WTC11 (cell line): Measurements from ENCODE around the gene ALOXE3. TPM values are rescaled to one million over a fixed set of nuclear protein-coding genes. Genes with fewer than 3 reads are reported as not detected.

Experiments
- ATAC-seq: fragments of 200-7000 bp; cut with Tn5 transposase; 2 replicates; pipeline ENCODE4 v1.10.0; 2021; ENCODE audit warnings: mild to moderate bottlenecking, moderate library complexity
- CTCF ChIA-PET: fragments of 300-600 bp; sonication (Branson Sonifier 250); formaldehyde crosslinking; loops from one replicate; lab custom pipeline; 2021; ENCODE audit warnings: antibody characterized with exemption; lab: Charles Lee
- POLR2A ChIA-PET: fragments of 350-600 bp; sonication (Branson Sonifier 250); formaldehyde crosslinking; loops from one replicate; lab custom pipeline; 2021; ENCODE audit warnings: antibody characterized with exemption; lab: Charles Lee
- DNase-seq: peaks from one replicate; pipeline ENCODE4 v3.0.0; 2021; ENCODE audit warnings: low spot score
- H3K27ac Mint-ChIP-seq: 2 replicates; pipeline ENCODE4 v1.8.0; 2021; ENCODE audit warnings: mixed read lengths
- H3K27me3 Mint-ChIP-seq: 2 replicates; pipeline ENCODE4 v1.8.0; 2021; ENCODE audit warnings: low read depth, mild to moderate bottlenecking, moderate library complexity, mixed read lengths
- H3K36me3 Mint-ChIP-seq: 2 replicates; pipeline ENCODE4 v1.8.0; 2021; ENCODE audit warnings: mixed read lengths
- H3K4me1 Mint-ChIP-seq: 2 replicates; pipeline ENCODE4 v1.8.0; 2022; ENCODE audit warnings: mixed read lengths
- H3K4me3 Mint-ChIP-seq: 2 replicates; pipeline ENCODE4 v1.8.0; 2021; ENCODE audit warnings: mild to moderate bottlenecking, moderate library complexity, mixed read lengths
- H3K9me3 Mint-ChIP-seq: 2 replicates; pipeline ENCODE4 v1.8.0; 2021; ENCODE audit warnings: mixed read lengths
- CBFB ChIP-seq: sonication (generic); formaldehyde crosslinking; IDR thresholded peaks from 2 replicates; pipeline ENCODE4 v1.8.1; 2022; ENCODE audit warnings: mild to moderate bottlenecking, low read depth, missing genetic modification reagents
- NFATC4 ChIP-seq: fragments of 250-450 bp; sonication (Bioruptor Pico); IDR thresholded peaks from 2 replicates; pipeline ENCODE4 v1.9.0; 2021; ENCODE audit warnings: mild to moderate bottlenecking
- NFYB ChIP-seq: sonication (generic); formaldehyde crosslinking; conservative IDR thresholded peaks from 2 replicates; pipeline ENCODE4 v1.8.0; 2022; ENCODE audit warnings: low read depth, missing genetic modification reagents
- NR1H2 ChIP-seq: sonication (generic); formaldehyde crosslinking; IDR thresholded peaks from 2 replicates; pipeline ENCODE4 v1.9.0; 2021; ENCODE audit warnings: mild to moderate bottlenecking, moderate library complexity, missing genetic modification reagents
- RORB ChIP-seq: fragments of 250-450 bp; sonication (Bioruptor Pico); IDR thresholded peaks from 2 replicates; pipeline ENCODE4 v1.9.0; 2021; ENCODE audit warnings: mild to moderate bottlenecking
- SMAD4 ChIP-seq: sonication (generic); formaldehyde crosslinking; IDR thresholded peaks from 2 replicates; pipeline ENCODE4 v1.8.0; 2022; ENCODE audit warnings: mild to moderate bottlenecking, missing genetic modification reagents
- SOX15 ChIP-seq: fragments of 250-450 bp; sonication (Bioruptor Pico); IDR thresholded peaks from 2 replicates; pipeline ENCODE4 v1.9.0; 2021; ENCODE audit warnings: mild to moderate bottlenecking
- TCF7 ChIP-seq: sonication (generic); formaldehyde crosslinking; IDR thresholded peaks from 2 replicates; pipeline ENCODE4 v1.8.0; 2022; ENCODE audit warnings: mild to moderate bottlenecking, low read depth, missing genetic modification reagents, moderate library complexity
- ZNF219 ChIP-seq: sonication (generic); formaldehyde crosslinking; IDR thresholded peaks from 2 replicates; pipeline ENCODE4 v1.8.0; 2023; ENCODE audit warnings: missing genetic modification reagents, mild to moderate bottlenecking, borderline replicate concordance
- ZNF263 ChIP-seq: sonication (generic); formaldehyde crosslinking; IDR thresholded peaks from 2 replicates; pipeline ENCODE4 v1.8.1; 2022; ENCODE audit warnings: low read depth, mild to moderate bottlenecking, moderate library complexity, missing genetic modification reagents
- ZNF396 ChIP-seq: fragments of 250-450 bp; sonication (Bioruptor Pico); IDR thresholded peaks from 2 replicates; pipeline ENCODE4 v1.8.0; 2021; ENCODE audit warnings: mild to moderate bottlenecking, moderate library complexity, borderline replicate concordance
- total RNA-seq: library from RNA; stranded (reverse); gene quantifications from 3 replicates; pipeline ENCODE4 v1.2.3, GENCODE V29; 2021
- TF ChIP-seq, protein P1 (sequence below): fragments of 250-450 bp; sonication (Bioruptor Pico); IDR thresholded peaks from 2 replicates; pipeline ENCODE4 v1.8.0; 2021; ENCODE audit warnings: mild to moderate bottlenecking
- TF ChIP-seq, protein P2 (sequence below): sonication (generic); formaldehyde crosslinking; IDR thresholded peaks from 2 replicates; pipeline ENCODE4 v1.8.1; 2023; ENCODE audit warnings: mild to moderate bottlenecking, missing genetic modification reagents
- TF ChIP-seq, protein P3 (sequence below): sonication (generic); formaldehyde crosslinking; IDR thresholded peaks from 2 replicates; pipeline ENCODE4 v1.8.1; 2022; ENCODE audit warnings: low read depth, mild to moderate bottlenecking, moderate library complexity, missing genetic modification reagents, borderline replicate concordance
- TF ChIP-seq, protein P4 (sequence below): sonication (generic); formaldehyde crosslinking; conservative IDR thresholded peaks from 2 replicates; pipeline ENCODE4 v1.8.1; 2023; ENCODE audit warnings: mild to moderate bottlenecking, low read depth, missing genetic modification reagents, moderate library complexity
- TF ChIP-seq, protein P5 (sequence below): sonication (generic); formaldehyde crosslinking; conservative IDR thresholded peaks from 2 replicates; pipeline ENCODE4 v1.8.1; 2022; ENCODE audit warnings: mild to moderate bottlenecking, missing genetic modification reagents
- TF ChIP-seq, protein P6 (sequence below): sonication (generic); formaldehyde crosslinking; IDR thresholded peaks from 2 replicates; pipeline ENCODE4 v1.8.1; 2022; ENCODE audit warnings: missing genetic modification reagents, borderline replicate concordance
- TF ChIP-seq, protein P7 (sequence below): sonication (generic); formaldehyde crosslinking; IDR thresholded peaks from 2 replicates; pipeline ENCODE4 v1.8.1; 2023; ENCODE audit warnings: mild to moderate bottlenecking, missing genetic modification reagents, borderline replicate concordance
- TF ChIP-seq, protein P8 (sequence below): sonication (generic); formaldehyde crosslinking; IDR thresholded peaks from 2 replicates; pipeline ENCODE4 v1.8.1; 2023; ENCODE audit warnings: mild to moderate bottlenecking, missing genetic modification reagents, moderate library complexity

Gene ALOXE3
- total RNA-seq, 1 experiment from 2014 or later: 0.81 TPM

DNA sequence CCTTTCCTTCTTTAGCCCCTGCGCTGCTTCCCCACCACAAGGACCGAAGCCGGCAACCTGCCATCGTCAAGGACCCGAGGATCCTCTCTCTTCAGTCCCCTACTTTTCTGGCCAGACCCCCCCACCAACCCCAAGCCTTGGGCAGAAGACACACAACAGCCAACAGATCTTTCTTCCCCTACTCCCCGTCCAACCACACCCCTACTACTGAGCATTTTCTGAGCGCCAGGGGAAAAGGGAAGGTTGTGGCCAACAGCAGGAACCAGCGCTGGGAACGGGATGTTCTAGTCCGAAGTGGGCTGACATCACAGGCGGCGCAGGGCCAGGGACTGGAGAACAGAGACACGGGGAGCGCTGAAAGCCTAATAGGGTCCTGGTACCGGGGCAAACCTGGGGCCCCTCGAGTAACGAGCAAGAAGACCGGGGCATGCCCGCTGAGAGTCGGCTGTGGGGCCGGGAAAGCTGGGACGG, 33.4 kb upstream of the ALOXE3 start:
- peak overlapping the region; percentile 89 for H3K27ac Mint-ChIP-seq
- DNase-seq: no peak
- H3K4me3 Mint-ChIP-seq: peak overlapping the region; percentile 96
- ChIA-PET POLR2A (interaction anchor here (0.9 to 1.3 kb wide), 7 partner anchors 12 to 98 kb away, joined by 3 to 7 read pairs (median 4); partner anchors contain the start of gene AURKB), CTCF (interaction anchor here (0.6 to 1.4 kb wide), 11 partner anchors 12 to 91 kb away, joined by 3 to 6 read pairs (median 4); partner anchors contain the start of gene ALOXE3)
- no peaks in the 10 kb centered on the region for H3K9me3 Mint-ChIP-seq
- TF ChIP-seq, protein P1, sequence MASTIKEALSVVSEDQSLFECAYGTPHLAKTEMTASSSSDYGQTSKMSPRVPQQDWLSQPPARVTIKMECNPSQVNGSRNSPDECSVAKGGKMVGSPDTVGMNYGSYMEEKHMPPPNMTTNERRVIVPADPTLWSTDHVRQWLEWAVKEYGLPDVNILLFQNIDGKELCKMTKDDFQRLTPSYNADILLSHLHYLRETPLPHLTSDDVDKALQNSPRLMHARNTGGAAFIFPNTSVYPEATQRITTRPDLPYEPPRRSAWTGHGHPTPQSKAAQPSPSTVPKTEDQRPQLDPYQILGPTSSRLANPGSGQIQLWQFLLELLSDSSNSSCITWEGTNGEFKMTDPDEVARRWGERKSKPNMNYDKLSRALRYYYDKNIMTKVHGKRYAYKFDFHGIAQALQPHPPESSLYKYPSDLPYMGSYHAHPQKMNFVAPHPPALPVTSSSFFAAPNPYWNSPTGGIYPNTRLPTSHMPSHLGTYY (CRISPR knock-in tag): no peak
- TF ChIP-seq, protein P2, sequence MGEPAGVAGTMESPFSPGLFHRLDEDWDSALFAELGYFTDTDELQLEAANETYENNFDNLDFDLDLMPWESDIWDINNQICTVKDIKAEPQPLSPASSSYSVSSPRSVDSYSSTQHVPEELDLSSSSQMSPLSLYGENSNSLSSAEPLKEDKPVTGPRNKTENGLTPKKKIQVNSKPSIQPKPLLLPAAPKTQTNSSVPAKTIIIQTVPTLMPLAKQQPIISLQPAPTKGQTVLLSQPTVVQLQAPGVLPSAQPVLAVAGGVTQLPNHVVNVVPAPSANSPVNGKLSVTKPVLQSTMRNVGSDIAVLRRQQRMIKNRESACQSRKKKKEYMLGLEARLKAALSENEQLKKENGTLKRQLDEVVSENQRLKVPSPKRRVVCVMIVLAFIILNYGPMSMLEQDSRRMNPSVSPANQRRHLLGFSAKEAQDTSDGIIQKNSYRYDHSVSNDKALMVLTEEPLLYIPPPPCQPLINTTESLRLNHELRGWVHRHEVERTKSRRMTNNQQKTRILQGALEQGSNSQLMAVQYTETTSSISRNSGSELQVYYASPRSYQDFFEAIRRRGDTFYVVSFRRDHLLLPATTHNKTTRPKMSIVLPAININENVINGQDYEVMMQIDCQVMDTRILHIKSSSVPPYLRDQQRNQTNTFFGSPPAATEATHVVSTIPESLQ (CRISPR knock-in tag): no peak
- TF ChIP-seq NFATC4 (CRISPR knock-in tag) (no peak), SMAD4 (CRISPR knock-in tag) (no peak), TCF7 (CRISPR knock-in tag) (peak; percentile 23; the same call in 1 of the 2 replicates)
- H3K36me3 Mint-ChIP-seq: peaks cover 18% of the 10 kb centered on the region
- peaks cover 14% of the 10 kb centered on the region for H3K4me1 Mint-ChIP-seq
- peaks cover 3% of the 10 kb centered on the region; the same call in 1 of the 2 replicates for H3K27me3 Mint-ChIP-seq
- ATAC-seq: no peak

DNA sequence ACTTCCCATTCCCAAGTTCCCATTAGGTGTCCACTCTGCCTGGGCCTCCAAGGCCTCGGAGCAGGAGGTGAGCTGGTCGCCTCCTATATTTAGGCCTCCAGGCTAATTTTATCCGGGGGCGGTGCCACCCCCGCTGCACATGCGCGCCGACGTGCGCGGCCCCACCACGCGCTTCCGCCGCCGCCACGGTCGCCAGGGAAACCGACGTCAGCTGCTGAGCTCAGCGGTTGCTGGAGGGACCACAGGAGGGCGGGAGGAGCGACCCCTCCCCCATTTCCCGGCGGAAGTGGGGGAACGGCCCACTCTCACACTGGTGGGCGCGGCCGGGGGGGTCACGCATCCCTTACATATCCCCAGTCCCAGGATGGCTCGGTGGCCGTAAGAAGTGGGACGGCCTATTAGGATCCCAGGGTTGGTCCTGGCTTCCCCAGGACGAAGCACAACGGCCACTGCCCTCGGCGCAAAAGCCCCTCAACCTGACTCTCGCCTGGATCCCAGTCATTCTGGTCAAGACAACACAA, 32.9 kb upstream of the ALOXE3 start:
- H3K27ac Mint-ChIP-seq: peak overlapping the region; percentile 89
- peak; percentile 1; the same call in 1 of the 2 replicates for ATAC-seq
- CTCF ChIA-PET: interaction anchor here (0.6 to 1.6 kb wide), 9 partner anchors 12 to 72 kb away, joined by 3 to 7 read pairs (median 3); partner anchors contain the start of gene HES7
- TF ChIP-seq ZNF396 (CRISPR knock-in tag) (no peak), NFYB (CRISPR knock-in tag) (no peak), ZNF219 (CRISPR knock-in tag) (no peak), SOX15 (CRISPR knock-in tag) (no peak), ZNF263 (CRISPR knock-in tag) (no peak), SMAD4 (CRISPR knock-in tag) (no peak), CBFB (CRISPR knock-in tag) (no peak), RORB (CRISPR knock-in tag) (no peak), NR1H2 (CRISPR knock-in tag) (no peak)
- TF ChIP-seq, protein P3, sequence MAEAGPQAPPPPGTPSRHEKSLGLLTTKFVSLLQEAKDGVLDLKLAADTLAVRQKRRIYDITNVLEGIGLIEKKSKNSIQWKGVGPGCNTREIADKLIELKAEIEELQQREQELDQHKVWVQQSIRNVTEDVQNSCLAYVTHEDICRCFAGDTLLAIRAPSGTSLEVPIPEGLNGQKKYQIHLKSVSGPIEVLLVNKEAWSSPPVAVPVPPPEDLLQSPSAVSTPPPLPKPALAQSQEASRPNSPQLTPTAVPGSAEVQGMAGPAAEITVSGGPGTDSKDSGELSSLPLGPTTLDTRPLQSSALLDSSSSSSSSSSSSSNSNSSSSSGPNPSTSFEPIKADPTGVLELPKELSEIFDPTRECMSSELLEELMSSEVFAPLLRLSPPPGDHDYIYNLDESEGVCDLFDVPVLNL: no peak
- TF ChIP-seq, protein P4, sequence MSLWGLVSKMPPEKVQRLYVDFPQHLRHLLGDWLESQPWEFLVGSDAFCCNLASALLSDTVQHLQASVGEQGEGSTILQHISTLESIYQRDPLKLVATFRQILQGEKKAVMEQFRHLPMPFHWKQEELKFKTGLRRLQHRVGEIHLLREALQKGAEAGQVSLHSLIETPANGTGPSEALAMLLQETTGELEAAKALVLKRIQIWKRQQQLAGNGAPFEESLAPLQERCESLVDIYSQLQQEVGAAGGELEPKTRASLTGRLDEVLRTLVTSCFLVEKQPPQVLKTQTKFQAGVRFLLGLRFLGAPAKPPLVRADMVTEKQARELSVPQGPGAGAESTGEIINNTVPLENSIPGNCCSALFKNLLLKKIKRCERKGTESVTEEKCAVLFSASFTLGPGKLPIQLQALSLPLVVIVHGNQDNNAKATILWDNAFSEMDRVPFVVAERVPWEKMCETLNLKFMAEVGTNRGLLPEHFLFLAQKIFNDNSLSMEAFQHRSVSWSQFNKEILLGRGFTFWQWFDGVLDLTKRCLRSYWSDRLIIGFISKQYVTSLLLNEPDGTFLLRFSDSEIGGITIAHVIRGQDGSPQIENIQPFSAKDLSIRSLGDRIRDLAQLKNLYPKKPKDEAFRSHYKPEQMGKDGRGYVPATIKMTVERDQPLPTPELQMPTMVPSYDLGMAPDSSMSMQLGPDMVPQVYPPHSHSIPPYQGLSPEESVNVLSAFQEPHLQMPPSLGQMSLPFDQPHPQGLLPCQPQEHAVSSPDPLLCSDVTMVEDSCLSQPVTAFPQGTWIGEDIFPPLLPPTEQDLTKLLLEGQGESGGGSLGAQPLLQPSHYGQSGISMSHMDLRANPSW (CRISPR knock-in tag): no peak
- TF ChIP-seq, protein P5, sequence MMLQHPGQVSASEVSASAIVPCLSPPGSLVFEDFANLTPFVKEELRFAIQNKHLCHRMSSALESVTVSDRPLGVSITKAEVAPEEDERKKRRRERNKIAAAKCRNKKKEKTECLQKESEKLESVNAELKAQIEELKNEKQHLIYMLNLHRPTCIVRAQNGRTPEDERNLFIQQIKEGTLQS (CRISPR knock-in tag): no peak
- TF ChIP-seq, protein P6, sequence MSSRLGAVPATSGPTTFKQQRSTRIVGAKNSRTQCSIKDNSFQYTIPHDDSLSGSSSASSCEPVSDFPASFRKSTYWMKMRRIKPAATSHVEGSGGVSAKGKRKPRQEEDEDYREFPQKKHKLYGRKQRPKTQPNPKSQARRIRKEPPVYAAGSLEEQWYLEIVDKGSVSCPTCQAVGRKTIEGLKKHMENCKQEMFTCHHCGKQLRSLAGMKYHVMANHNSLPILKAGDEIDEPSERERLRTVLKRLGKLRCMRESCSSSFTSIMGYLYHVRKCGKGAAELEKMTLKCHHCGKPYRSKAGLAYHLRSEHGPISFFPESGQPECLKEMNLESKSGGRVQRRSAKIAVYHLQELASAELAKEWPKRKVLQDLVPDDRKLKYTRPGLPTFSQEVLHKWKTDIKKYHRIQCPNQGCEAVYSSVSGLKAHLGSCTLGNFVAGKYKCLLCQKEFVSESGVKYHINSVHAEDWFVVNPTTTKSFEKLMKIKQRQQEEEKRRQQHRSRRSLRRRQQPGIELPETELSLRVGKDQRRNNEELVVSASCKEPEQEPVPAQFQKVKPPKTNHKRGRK: no peak
- TF ChIP-seq, protein P7, sequence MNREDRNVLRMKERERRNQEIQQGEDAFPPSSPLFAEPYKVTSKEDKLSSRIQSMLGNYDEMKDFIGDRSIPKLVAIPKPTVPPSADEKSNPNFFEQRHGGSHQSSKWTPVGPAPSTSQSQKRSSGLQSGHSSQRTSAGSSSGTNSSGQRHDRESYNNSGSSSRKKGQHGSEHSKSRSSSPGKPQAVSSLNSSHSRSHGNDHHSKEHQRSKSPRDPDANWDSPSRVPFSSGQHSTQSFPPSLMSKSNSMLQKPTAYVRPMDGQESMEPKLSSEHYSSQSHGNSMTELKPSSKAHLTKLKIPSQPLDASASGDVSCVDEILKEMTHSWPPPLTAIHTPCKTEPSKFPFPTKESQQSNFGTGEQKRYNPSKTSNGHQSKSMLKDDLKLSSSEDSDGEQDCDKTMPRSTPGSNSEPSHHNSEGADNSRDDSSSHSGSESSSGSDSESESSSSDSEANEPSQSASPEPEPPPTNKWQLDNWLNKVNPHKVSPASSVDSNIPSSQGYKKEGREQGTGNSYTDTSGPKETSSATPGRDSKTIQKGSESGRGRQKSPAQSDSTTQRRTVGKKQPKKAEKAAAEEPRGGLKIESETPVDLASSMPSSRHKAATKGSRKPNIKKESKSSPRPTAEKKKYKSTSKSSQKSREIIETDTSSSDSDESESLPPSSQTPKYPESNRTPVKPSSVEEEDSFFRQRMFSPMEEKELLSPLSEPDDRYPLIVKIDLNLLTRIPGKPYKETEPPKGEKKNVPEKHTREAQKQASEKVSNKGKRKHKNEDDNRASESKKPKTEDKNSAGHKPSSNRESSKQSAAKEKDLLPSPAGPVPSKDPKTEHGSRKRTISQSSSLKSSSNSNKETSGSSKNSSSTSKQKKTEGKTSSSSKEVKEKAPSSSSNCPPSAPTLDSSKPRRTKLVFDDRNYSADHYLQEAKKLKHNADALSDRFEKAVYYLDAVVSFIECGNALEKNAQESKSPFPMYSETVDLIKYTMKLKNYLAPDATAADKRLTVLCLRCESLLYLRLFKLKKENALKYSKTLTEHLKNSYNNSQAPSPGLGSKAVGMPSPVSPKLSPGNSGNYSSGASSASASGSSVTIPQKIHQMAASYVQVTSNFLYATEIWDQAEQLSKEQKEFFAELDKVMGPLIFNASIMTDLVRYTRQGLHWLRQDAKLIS (CRISPR knock-in tag): no peak
- TF ChIP-seq, protein P8, sequence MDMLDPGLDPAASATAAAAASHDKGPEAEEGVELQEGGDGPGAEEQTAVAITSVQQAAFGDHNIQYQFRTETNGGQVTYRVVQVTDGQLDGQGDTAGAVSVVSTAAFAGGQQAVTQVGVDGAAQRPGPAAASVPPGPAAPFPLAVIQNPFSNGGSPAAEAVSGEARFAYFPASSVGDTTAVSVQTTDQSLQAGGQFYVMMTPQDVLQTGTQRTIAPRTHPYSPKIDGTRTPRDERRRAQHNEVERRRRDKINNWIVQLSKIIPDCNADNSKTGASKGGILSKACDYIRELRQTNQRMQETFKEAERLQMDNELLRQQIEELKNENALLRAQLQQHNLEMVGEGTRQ (CRISPR knock-in tag): peak; percentile 55

More for the DNA sequence above, 32.9 kb upstream of the ALOXE3 start:
- H3K4me3 Mint-ChIP-seq: peak overlapping the region; percentile 96
- H3K9me3 Mint-ChIP-seq: no peaks in the 10 kb centered on the region
- peaks cover 3% of the 10 kb centered on the region; the same call in 1 of the 2 replicates for H3K27me3 Mint-ChIP-seq
- peaks cover 22% of the 10 kb centered on the region for H3K36me3 Mint-ChIP-seq
- POLR2A ChIA-PET: interaction anchor here (0.9 to 1.1 kb wide), 3 partner anchors 12 to 59 kb away, joined by 3 to 6 read pairs (median 4); partner anchors contain the start of gene AURKB
- peaks cover 14% of the 10 kb centered on the region for H3K4me1 Mint-ChIP-seq
- peak; percentile 81 for DNase-seq
